SIG-M5 treated with dmso at 0.1 percent for 504 hours (cell line): ENCODE data around the gene ADAMTS2.
"Not testable (repeated sequence)": the region's sequence is repeated elsewhere in the genome, so short reads cannot be mapped to it uniquely, and the experiment has no call there.

ENCODE experiments used
- DNase-seq: peaks from one replicate; lab custom pipeline; 2025; ENCODE audit not compliant: unreplicated experiment; lab: John Stamatoyannopoulos, UW

The ADAMTS2 gene

GRCh38 chr5:179298181-179298993 lies 46.9 kb downstream of the ADAMTS2 start:
- DNase-seq, result no peak

DNA sequence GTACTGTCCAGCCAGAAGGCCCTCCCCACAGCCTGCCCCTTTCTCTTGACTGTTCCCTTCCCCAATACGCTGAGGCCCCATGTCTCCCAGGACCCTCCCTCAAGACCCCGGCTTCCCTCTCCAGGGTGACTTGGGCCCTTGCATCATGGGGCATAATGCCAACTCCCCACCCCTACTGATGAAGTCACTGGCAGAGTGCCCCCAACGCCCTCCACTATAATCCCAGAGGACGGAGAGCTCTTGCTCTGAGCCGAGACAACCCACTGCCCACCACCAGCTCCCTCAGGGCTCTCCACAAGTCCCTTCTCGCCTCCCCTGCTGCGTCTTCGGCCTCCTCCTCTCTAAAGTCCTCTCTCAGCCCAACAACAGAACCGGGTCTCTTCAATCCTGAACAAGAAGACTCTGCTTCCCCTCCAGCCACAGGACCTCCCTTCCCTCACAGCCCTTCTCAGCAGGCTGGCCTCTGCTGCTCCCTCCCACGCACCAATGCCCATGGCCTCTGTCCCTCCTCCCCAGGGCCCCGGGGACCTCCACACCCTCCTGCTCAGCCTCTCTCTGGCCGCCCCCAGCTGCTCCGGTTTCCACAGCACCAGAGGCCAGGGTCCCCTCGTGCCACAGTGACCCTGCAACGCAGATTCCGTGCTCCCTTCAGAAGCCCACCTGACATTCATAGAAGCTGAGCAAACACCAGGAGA lies 47.6 kb downstream of the ADAMTS2 start:
- no peak for DNase-seq

GRCh38 chr5:179297026-179297425 lies 48.2 kb downstream of the ADAMTS2 start:
- DNase-seq, result no peak

GRCh38 chr5:179296150-179296821 lies 49.0 kb downstream of the ADAMTS2 start:
- no peak for DNase-seq

DNA sequence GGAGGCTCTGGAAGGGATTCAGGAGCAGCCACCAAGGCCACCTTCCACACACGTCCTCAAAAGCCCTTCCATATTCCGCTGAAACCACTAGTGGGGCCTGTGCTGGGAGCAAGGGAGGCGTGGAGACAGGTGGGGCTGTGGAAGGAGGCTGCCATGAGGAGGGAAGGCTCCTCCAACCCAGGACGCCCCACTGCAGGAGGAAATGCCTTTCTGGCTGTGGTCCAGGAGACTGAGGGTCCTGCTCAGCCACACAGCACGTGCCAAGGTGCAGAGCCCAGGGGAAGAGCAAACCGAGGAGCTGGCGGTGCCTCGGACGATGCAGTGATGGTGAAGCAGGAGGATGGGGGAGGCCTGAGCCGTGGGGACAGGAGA lies 49.5 kb downstream of the ADAMTS2 start:
- no peak for DNase-seq

GRCh38 chr5:179294891-179295777 lies 50.1 kb downstream of the ADAMTS2 start:
- no peak for DNase-seq

DNA sequence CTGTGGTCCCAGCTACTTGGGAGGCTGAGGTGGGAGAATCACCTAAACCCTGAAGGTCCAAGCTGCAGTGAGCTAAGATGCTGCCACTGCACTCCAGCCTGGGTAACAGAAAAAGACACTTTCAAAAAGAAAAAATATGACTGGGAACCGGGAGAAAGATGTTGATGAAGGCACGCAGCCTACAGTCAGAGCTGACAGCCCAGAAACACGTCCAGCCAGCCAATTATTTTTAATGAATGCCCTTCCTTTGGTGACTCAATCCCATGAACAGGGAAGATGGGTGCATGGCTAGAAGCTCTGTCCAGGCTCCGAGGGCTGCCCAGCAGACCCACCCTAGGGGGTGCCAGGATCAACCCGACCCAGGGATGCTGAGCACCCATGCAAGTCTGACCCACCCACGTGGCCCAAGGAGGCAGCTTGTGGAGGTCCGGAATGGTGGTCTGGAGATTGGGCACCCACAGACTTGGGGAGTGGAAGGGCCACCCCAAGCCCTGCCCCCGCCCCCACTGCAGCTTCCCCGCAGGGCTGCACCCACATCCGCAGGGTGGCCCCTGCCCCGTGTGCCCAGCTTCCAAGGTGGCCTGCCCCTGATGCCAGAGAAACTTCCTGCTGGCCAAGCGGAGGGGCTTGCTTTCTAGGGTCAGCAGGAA lies 51.0 kb downstream of the ADAMTS2 start:
- DNase-seq, result no peak

GRCh38 chr5:179292681-179293635 lies 52.3 kb downstream of the ADAMTS2 start:
- DNase-seq, result no peak

DNA sequence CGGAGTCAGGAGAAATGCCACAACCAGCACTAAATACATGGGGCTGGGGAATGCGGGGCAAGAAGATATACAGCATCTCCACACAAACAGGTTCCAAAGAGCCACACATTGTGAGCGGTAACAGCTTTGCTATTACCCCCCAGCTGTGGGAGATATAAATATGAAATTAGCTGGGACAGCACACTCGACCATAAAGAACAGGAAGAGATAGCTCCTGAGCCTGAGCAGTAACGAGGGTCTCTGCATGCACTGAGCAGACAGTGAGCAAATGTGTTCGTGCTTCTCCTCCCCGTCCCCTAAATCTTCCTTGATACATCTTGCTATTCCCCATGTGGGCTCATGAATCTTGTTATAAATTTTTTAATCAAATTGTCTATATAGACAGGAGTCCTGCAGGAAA lies 53.1 kb downstream of the ADAMTS2 start:
- DNase-seq, result no peak

GRCh38 chr5:179290681-179291540 lies 54.4 kb downstream of the ADAMTS2 start:
- DNase-seq, result no peak

DNA sequence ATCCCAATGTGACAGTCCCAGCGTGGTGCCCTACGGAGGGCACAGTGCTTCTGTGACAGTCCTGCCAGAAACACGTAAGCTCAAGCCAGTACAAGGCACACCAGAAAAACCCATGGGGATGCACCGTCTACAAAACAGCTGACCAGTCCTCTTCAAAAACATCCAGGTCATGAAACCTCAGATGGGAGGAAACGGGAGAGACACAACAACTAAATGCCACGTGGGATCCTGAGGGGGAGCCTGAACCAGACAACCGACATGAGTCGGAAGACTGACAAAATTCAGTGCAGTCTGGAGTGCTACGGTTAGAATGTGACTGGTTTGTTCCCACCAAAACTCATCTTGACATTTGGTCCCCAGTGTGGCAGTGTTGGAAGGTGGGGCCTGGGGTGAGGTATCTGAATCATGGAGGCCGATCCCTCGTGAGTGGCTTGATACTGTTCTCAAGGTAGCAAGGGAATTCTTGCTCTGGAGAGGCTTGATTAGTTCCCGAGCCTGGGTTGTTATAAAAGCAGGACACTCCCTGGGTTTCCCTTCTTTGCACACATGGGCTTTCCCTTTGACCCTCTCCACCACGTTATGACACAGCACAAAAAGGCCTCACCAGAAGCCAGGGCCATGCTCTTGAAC lies 55.4 kb downstream of the ADAMTS2 start:
- DNase-seq, result no peak

GRCh38 chr5:179288809-179289185 lies 56.5 kb downstream of the ADAMTS2 start:
- no peak for DNase-seq

DNA sequence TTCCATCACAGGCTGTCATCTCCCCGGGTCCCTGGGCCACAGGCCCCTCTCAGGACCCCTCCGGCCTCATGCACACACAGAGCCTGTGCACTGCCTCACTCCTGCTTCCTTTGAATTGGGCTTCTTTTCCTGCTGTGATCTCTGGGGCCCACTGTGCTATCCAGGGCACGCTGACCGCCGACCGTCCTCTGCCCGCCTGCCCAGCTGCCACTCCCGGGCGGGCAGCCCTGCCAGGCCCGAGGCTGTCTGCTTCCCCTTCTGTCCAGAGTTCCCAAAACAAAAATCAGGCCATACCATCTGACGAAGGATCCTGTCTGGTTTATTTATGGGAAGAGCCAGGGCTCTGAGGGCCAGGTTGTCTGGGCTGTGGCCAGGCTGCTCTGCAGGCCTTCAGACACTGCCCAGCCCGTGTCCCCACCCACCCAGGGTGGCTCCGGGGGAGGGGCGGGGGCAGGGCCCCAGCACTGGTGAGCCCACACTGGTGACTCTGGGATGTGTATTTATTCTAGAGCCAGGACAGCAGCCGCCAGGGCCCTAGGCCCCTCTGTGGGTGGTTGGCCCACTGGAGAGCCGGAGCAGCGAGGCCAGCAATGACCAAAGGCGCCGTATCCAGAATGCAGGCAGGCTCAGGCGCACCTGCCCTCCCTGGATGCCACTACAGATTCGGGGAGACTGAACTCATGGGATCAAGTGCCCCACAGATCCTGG lies 57.0 kb downstream of the ADAMTS2 start:
- DNase-seq, result no peak

DNA sequence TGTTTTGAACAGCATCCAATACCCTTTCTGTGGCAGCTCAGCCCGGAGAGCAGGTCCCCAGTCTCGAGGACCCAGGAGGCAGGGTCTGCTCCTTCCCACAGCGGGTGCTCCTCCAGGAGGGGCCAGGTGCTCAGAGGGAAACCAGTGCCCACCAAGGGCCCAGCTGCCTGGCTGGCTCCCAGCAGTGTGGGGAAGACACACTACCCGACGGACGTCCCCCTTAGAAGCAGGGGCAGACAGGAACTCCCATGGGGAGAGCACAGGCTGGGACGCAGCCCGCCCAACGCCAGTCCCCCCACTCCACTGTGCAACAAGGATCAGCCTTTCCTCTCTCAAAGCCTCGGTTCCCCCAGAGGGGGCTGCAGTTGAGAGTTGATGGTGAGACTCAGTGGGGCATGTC lies 57.6 kb downstream of the ADAMTS2 start:
- no peak for DNase-seq

DNA sequence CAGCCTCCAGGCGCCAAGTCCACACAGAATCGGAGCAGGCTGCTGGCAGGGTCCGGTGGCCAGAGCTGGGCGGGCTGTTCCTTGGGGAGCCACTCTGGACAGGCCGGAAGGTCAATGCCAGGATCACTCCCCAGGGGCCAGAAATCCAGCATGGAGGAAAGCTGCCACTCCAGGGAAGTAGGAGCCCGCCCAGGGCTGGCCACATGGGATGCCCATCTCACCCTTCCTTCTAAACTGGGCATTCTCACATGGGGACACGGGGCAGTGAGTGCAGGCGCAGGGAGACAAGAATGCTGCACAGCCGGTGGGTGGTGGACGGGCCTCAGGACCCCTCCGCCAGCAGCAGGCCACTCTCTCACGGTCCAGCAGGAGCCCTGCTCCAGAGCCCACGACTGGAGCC lies 58.2 kb downstream of the ADAMTS2 start:
- DNase-seq, result no peak

GRCh38 chr5:179285776-179286162 lies 59.5 kb downstream of the ADAMTS2 start:
- DNase-seq, result not testable (repeated sequence)
